HUDEP-2 (cell line): ENCODE measurements around the gene ACOT7.

Experiments
- DNase-seq, 76 experiments: peaks; one replicate each; lab custom pipeline; 2025; ENCODE audit not compliant: unreplicated experiment in 76 of 76; lab: John Stamatoyannopoulos, UW

The ACOT7 gene

GRCh38 chr1:6273380-6273891, 120.1 kb downstream of the ACOT7 start:
- no peak for DNase-seq

- DNase-seq, result no peak
Observed at GRCh38 chr1:6272868-6273267, 120.7 kb downstream of the ACOT7 start.

- no peak for DNase-seq
Observed at GRCh38 chr1:6272452-6272851, 121.1 kb downstream of the ACOT7 start.

GRCh38 chr1:6271554-6271953, 122.0 kb downstream of the ACOT7 start:
- no peak for DNase-seq

GRCh38 chr1:6271006-6271405, 122.6 kb downstream of the ACOT7 start:
- DNase-seq, result no peak

GRCh38 chr1:6270401-6270800, 123.2 kb downstream of the ACOT7 start:
- no peak for DNase-seq

GRCh38 chr1:6269720-6270400, 123.7 kb downstream of the ACOT7 start:
- DNase-seq, result no peak

GRCh38 chr1:6269296-6269695, 124.3 kb downstream of the ACOT7 start:
- DNase-seq, result no peak

GRCh38 chr1:6268415-6268814, 125.2 kb downstream of the ACOT7 start:
- DNase-seq, result no peak

- DNase-seq, result no peak
Observed at GRCh38 chr1:6267686-6268322, 125.8 kb downstream of the ACOT7 start.

GRCh38 chr1:6266641-6267040, 126.9 kb downstream of the ACOT7 start:
- no peak for DNase-seq

GRCh38 chr1:6265151-6265550, 128.4 kb downstream of the ACOT7 start:
- no peak for DNase-seq

GRCh38 chr1:6263716-6264115, 129.9 kb downstream of the ACOT7 start:
- no peak for DNase-seq

GRCh38 chr1:6262555-6263420, 130.8 kb downstream of the ACOT7 start:
- no peak for DNase-seq

- DNase-seq, result no peak
Observed at GRCh38 chr1:6261615-6261995, 132.0 kb downstream of the ACOT7 start.

- peak in 33 of 76 experiments; percentile 8 to 60 (median 30) for DNase-seq
Observed at GRCh38 chr1:6260961-6261614, 132.5 kb downstream of the ACOT7 start, which contains the start of gene GPR153. GPR153 (minus strand) TSS chr1:6261098; CDS start chr1:6254905, 6,193 bp downstream.

GRCh38 chr1:6260433-6260934, 133.1 kb downstream of the ACOT7 start:
- peak in 1 of 76 experiments; percentile 43 for DNase-seq

- peak in 62 of 76 experiments; percentile 9 to 77 (median 46) for DNase-seq
Observed at GRCh38 chr1:6259491-6260362, 133.8 kb downstream of the ACOT7 start.

- DNase-seq, result peak in 52 of 76 experiments; percentile 7 to 75 (median 41)
Observed at GRCh38 chr1:6258675-6259074, 134.9 kb downstream of the ACOT7 start.
